ENCODE data around the gene MACROD1. TPM values are rescaled to one million over a fixed set of nuclear protein-coding genes. Genes with fewer than 3 reads are reported as not detected.
A peak's percentile ranks its signal among the peaks of the same experiment; 100 is the strongest.

MACROD1 gene
- total RNA-seq, 1 donor from 2014 or later, result 22.9 TPM

DNA sequence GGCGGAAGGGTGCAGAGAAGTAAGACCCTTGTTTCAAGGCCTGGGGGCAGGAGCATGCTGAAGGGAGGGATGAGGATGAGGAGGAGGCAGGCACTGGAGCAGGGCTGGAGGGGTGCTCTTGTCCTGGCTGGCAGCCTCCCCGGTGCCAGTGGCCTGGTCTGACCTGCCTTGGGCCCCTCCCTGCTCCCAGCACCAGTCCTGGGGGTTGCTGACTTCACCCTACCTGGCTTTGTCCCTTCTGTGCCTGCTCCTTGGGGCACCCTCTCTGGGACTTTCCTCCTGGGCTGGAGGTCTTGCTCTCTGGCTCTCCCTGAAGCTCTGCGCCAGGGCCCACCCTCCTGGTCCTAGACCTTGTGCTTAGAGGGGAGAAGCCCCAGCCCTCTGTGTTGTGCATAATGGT, 134.9 kb downstream of the MACROD1 start:
- ATAC-seq, result no peak

DNA sequence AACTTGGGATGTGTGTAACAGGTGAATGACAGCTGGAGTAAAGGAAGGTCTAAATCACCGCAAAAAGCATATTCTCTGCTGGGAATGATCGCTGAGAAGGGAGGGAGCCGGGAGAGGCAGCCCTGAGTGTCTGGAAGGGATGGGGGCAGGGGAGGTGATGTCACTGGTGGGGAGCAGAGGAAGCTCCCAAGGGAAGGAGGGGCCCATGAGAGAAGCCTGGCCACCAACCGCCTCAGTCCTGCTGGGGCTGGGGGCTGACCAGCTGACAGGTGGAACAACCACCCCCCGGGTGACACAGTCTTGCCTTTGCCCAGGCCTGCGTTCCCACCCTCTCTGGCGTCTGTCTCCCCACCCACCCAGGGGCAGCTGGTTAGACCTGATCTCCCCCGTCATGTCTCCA, 136.1 kb downstream of the MACROD1 start:
- no peak for ATAC-seq

DNA sequence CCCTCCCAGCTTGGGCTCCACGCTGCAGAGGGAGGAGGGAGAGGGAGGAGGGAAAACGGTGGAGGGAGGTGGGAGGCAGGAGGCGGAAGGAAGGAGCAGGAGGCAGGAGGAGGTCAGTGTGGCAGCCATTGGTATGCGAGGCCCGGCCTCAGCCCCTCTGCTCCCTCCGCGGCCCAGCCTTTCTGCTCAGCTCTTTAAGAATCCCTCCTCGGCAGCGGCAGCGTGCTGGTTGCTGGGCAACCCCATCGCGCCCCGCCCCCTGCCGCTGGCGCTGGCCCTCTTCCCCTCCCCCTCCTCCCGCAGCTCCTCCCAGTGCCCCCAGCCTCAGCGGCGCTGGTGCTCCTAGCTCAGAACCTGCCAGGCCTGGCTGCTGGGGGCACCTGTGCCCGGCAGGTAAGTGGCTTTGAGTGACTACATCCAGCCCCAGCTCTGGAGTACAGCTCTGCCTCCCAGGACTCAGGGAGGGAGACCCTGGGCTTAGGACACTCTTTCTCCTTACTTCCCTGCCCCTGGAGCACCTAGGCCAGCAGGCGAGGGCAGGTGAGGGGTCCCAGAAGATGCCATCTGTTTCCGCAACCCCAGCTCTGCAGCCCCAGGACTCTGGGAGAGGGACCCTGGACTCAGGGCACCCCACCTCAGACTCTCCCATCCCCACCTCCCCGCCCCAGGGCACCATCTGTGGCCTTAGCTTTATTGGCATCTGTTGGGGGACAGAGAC, 137.4 kb downstream of the MACROD1 start:
- no peak for ATAC-seq

DNA sequence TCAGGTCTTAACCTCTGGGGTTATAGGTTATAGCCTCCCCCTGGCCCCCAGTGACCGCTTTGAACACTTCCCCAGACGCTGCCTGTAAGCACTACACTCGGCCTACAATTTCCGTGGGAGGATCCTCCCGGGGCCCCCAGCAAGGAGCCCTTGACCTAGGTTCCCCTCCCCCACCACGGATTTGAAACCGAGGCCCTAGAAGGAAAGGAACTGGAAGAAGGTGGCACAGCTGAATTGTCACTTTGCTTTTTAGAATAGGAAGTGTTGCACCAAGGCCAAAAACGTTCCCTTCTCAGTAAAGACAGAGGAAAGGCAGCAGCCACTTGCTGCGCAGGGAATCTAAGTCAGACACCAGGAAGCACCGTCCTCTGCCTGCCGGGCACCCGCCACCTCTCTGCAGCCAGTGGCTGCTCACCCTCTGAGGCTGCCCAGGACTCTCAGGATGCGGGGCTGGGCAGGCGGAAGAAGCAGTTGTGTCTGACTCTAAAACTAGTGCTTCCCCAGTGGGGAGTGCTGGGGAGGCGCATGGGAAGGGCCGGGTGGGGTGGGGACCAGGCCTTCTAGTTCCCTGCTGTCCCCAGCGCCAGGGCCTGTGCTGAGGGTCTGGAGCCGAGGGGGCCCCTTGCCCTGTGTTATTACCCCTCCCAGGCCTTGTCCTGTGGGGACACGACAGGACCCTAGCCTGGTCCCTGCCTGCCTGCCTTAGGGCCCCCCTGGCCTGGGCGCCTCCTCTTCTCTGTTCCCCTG, 138.1 kb downstream of the MACROD1 start:
- no peak for ATAC-seq

DNA sequence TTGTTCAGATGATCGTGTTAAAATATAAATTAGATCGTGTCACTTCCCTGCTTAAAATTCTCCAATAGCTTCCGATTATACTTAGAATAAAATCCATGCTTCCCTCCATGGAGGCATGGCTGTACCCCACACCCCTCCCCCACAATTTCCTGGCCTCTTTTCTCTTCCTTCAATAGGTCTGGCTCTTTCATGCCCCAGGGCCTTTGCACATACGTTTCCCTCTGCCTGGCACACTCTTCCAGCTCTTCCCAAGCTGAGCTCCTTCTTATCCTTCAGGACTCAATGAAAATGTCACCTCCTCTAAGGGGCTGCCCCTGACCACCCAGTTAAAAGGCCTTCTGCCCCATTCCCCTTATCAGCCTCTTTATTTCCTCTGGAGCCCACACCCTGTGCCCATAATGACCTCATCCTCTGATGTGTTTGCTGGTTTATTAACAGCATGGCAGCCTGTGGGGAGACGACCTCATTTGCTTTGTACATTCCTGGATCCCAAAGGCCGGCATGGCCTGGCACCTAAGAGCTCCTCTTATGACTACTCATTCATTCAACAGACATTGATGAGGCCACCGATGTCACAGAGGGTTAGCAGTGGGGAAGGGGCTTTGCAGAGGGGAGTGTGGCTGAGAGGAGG, 139.2 kb downstream of the MACROD1 start:
- ATAC-seq, result no peak

DNA sequence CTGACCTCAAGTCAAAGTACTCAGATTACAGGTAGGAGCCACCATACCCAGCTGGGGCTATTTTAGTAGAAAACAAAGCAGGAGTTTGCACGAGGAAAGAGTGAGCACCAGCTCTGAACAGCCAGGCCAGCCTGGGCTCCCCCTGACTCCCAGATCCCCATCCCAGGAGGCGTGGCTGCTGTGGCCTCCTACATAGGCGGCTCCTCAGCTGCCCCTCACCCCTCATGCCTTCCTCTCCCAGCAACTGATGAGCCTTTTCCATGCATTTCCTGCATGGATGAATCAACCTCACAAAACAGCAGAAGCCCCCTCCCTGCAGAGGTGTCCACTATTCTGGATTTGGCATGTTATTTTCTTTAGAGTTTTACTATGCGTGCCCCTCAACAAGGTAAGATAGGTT, 140.7 kb downstream of the MACROD1 start:
- no peak for ATAC-seq

DNA sequence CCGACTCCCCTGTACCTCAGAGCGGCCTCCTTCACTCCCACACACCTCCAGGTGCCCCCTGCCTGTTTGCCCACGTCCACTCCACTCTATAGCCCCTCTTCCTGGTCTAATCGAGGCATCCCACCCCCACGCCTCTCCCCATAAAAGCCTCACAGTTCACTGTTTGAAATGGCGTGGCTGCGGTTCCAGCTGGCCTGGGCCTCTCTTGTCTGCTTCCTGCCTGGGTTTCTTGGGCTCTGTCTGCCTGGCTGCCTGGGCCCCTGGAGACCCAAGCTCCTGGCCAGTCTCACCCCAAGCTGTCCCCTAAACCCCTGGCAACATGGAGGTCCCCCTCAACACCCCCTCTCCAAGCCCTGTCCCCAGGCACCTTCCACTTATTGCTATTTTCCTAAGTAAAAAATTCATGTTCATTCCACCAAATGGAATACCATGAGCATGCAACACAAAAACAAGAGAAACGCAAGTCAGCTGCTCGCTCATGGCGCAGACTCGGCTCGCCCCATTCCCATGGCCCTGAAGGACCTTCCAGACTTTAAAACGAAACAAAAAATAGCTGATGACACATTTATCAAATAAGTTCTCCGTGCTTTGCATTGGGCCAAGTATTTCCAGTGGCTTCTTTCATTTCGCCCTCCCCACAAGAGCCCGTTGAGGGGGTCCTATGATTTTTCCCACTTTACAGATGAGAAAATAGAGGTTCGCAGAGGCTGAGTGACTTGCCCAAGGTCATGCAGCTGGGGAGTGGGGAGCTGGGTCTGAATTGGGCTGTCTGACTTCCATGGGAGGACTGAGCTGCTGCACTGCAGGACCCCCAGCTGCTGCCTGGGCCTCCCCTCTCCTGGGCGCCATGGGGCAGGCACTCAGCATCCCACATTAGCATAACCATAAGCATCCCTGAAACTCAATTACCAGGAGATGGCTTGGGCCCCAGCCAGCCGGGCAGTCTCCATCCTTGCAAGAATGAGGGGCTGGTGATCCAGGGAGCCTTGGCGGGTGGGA, 141.9 kb downstream of the MACROD1 start:
- ATAC-seq, result no peak

DNA sequence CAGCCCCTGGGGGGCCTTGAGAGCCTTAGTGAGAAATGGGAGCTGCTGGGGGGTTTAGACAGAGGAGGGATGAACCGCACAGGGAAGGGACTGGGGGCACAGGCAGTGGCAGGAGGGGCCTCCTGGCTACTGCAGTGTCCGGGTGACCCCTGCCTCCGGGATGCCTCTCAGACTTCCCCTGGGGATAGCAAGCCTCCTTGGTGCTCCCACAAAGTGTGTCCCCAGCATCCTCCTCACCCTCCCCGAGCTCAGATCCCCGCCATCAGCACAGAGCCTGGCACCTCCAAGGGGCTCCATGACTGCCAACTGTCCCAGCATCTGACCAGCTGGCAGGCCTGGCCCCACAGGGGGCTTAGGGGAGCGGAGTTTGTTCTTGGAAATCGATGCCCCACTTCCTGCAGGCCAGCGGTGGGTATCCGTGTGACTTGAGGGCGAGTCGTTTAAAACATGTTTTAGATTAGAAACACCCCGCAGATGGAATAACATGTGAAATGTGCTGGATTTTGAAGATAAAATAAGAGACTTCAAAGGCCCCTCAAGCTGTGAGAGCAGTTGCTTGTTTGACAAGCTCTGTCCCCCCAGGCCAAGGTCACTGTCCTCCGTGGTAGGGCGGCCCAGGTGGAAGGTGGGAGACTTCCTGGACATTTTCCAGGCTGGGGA, 143.7 kb downstream of the MACROD1 start:
- ATAC-seq, result no peak

DNA sequence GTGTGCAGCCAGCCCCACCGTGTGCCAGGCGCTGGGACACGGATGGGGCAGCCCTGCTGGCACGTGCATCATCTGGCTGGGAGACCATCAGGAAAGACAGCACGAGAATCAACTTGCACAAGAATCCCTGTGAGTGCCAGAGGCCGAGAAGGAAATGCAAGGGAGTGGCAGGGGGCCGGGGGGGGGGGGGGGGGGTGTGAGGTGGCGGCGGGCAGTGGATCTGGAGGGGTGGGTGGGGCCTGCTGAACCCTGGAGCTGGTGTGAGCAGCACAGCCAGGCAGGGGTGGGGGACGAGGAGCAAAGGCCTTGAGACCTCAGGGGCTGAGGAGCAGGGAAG, 144.2 kb downstream of the MACROD1 start:
- no peak for ATAC-seq

DNA sequence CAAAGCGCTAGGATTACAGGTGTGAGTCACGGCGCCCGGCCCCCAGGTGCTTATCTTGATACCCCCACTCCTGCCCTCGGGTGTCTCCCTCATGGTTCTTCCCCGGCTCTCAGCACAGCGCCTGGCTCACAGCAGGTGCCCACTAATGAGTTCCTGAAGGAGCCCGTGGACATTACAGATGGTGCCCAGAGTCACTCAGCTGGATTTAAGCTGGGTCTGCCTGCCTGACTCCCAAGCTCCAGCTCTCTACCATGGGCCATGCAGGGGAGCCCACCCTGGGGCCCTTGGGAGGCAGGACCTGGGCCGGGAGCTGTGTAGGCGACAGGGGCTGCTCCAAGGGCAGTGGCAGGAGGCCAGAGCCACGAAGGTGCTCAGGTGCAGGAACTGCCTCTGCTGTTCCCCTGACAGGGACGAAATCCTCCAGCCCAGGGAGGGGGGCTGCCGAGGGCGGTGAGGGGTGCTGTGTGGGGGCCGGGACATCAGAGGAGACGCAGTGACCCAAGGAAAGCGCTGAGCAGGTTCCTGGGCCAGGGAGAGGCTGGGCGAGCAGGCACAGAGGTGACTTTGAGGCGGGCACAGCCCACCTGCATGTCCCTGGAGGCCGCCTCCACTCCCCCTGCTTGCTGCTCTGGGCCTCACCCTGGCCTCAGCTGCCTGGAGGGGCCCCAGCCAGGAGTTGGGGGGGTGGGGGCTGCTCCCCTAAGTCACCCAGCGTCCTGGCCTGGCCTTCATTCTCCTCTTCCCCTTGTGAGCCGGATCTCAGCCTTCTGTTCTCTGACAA, 144.7 kb downstream of the MACROD1 start:
- ATAC-seq, result no peak

DNA sequence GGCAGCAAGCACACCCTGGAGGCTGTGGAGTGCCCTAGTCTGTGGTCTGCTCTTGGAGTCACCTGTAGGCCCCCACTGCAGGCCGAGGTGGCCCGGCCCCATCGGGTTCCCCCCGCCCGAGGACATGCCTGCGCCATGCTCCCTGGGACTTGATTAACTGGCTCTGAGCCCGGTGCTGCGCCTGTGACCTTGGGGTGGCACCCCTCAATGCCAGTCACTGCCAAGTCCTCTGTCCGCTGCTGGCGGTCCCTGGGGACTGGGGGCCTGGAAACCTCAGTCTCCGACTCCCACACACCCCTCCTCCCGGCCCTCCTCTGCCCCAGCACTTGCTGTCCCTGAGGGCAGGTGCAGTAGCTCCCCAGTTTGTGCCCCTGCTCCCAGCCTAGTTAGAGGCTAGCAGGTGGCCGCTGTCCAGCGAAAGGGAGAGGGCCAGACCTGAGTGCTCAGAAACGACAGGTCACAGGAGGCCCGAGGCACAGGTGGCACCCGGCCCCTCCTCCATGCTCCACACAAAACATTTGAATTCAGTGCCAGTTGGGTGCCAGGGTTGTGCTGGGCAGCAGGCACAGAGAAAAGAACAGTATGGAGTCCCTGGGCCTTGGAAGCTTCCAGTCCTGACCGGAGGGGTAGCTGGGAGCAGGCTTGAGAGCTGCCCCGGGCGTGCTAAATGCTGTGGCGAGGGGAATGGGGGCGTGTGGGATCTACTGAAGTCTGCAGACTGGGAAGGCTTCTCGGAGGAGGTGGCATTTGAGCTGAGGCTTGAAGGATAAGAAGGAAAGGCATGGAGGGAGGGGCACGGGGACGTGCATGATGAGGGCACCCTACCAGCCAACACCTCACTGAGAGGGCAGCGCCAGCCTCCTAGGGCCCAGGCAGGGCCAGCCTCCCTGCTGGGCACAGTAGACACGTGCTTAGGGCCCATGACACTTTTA, 146.5 kb downstream of the MACROD1 start:
- no peak for ATAC-seq

DNA sequence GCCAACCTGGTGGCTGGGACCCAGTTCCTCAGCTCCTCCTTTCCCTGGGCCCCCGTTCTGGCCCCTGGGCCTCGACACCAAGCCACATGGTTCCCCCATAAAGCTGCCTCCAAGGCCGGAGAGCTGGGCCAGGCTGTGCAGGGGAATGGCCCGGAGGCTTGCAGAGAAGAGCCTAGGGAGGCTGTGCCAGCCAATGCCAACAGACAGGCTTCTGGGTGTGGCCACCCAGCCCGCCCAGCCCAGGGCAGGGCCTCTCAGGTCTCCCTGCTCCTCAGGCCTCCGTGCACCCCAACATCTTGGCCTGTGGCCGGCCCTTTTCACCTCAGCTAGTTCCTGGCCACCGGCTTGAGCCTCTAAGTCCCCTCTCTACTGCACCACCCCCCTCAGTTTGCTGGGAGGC, 147.6 kb downstream of the MACROD1 start:
- ATAC-seq, result peak; percentile 76

DNA sequence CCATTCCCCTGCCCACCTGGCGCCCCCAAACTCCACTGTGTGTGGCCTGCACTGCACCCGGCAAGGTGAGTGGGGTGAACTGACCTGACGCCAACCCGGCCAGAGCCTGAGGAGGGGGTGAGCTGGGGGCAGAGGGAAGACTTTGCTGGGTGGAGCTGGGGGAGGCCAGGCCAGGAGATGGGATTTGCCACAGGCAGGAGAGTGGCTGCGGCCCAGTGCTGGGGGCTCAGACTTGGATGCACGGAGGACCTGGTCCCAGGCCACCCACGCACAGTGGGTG, 148.0 kb downstream of the MACROD1 start:
- no peak for ATAC-seq

DNA sequence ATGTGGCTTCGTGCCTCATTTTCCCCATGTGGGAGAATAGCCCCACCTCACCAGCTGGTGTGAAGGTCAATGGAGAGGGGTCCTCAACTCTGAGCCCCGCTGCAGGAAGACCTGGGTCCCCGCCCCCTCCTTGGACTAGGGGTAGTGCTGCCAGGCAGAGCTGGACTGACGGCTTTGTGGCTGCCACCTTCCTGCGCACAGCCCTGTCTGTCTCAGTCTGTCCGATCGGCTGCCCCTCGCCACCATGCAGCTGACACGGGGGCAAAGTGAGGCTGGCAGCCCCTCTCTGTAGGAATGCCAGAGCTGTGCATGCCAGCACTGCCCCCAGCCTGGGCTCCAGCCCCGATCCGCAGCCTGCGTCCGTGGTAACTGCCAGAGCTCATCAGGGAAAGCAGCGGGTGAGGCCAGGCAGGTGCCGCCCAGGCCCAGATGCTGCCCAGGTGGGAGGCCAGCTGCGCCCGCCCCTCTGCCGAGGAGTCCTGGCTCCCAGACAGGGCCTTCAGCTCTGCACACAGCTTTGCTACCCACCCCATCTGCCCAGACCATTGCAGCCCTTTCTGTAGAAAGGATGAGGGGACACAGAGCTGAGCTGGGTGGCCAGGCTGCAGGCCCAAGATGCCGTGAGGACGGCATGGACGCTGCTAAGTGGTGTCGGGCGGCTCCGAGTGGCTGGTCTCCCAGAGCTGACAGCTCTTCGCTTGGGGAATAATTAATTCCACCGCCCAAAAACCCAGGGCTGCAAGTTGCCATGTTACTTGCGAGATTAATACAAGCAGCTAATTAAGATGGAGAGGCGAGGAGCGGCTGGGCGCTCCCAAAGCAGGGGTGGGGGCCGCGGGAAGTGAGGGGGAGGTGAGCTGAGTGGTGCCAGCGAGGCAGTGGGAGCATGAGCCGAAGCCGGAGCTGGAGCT, 149.7 kb downstream of the MACROD1 start:
- no peak for ATAC-seq

DNA sequence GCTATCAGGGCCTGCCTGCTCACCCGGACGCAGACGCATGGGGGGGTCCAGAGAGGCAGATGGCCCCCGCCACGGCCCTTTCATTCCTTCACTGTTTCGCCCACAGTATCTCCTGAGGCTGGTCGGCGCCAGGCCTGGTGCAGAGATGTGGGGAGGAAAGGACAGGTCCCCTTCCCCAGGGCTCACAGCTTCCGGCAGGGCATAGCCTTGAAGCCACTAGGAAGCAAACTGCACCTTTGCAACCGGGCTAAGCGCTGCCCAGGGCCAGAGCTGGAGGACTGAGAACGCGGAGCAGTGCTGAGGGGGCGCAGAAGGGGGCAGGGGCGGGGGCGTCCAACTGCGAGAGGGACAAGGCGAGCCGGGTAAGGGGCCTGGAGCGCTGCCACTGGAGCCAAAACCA, 150.4 kb downstream of the MACROD1 start:
- ATAC-seq, result no peak

DNA sequence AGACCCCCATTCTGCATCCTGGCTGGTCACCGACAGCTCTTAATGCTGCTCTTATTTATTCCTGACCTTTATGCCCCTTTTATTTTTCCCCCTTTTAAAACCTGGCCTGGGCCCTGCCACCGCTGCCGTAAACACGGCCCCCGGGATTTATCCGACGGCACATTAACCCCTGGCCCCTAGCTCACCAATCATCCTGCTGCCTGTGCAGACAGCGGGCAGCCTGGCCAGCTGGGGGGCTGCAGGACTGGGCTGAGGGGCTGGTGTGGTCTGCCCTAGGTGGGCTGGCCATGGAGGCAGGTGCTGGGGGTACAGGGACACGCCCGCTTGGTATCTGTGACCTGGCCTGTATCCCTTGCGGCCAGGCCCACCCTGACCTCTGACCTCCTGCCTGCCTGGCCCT, 151.6 kb downstream of the MACROD1 start:
- no peak for ATAC-seq

DNA sequence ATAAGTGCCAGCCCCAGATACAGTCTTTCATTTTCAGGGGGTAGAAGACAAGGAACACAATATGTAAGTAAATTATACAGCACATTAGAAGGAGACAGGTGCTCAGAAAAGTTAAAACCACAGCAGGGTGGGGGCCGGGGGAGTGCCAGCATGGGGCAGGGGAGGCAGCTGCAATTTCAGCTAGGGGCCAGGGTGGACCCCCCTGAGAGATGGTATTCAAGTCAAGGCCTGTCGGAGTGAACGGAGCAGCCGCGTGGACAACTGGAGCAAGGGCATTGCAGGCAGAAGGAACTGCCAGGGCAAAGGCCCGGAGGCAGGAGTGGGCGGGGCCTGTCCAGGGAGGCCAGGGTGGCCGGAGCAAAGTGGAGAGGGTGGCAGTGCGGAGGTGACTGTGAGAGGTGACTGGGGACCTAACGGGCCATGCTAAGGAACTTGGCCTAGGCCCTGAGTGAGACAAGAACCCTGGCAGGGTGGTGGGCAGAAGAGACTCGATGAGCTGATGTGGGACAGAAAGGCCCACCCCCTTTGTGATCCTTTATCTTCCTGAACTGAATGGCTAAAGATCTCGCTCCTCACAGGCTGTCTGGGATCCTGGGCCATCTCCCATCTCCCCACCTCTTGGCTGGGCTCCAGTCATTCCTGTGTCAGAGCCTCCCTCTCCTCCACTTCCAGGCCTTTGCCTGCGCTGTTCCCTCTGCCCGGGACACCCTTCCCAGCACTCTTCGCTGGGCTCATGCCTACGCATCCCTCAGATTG, 152.6 kb downstream of the MACROD1 start:
- ATAC-seq, result no peak

DNA sequence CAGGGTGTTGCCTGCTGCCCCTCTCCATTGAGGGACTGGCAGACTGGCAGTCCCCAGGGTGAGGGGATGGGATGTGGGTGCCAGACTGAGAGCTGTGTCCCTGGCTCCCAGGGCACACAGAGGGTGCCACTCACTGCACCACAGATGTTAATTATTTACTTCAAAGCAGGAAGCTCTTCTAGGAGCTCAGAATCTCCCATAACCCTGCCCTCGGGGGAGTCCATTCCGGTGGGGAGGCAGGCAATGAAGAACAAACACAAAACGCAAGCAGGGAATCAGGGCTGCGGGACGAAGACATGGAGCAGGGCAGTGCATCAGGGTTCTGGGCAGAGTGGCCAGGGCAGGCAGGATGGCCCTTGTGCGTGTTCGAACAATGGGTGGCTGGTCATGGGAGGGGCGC, 154.5 kb downstream of the MACROD1 start:
- no peak for ATAC-seq

DNA sequence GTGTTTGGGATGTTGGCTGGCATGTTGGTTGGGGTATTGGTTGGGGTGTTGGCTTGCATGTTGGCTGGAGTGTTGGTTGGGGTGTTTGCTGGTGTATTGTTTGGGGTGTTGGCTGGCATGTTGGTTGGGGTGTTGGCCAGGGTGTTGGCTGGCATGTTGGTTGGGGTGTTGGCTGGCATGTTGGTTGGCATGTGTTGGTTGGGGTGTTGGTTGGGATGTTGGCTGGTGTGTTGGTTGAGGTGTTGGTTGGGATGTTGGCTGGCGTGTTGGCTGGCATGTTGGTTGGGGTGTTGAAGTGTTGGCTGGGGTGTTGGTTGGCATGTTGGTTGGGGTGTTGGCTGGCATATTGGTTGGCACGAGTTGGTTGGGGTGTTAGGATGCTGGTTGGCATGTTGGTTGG, 155.1 kb downstream of the MACROD1 start:
- ATAC-seq, result no peak

Data from esophagus mucosa (tissue), 1 donor.